ENCODE results near the gene KSR1. TPM values are rescaled to one million over a fixed set of nuclear protein-coding genes. Genes with fewer than 3 reads are reported as not detected.

Gene KSR1
- total RNA-seq, 1 donor from 2014 or later, result 60.6 TPM

- Mint-ChIP-seq H3K9me3 (ENCODE audit: low read depth) (no peaks in the 10 kb centered on the region), H3K27ac (ENCODE audit: unreplicated experiment) (no peak overlapping the region), H3K27me3 (ENCODE audit: low read depth) (no peaks in the 10 kb centered on the region), H3K36me3 (ENCODE audit: low read depth) (peaks cover 32% of the 10 kb centered on the region), H3K4me3 (ENCODE audit: unreplicated experiment) (no peak overlapping the region), H3K4me1 (ENCODE audit: low read depth) (no peaks in the 10 kb centered on the region)
- peak; percentile 74 for TF ChIP-seq CTCF (IDR thresholded peaks at IDR 0.05)
- DNase-seq (ENCODE audit: low spot score), result peak; percentile 60
These were observed 153.5 kb downstream of the KSR1 start for GRCh38 chr17:27609611-27610303.

GRCh38 chr17:27610304-27610677 is 154.0 kb downstream of the KSR1 start:
- Mint-ChIP-seq H3K27ac (ENCODE audit: unreplicated experiment) (no peak overlapping the region), H3K4me1 (ENCODE audit: low read depth) (no peaks in the 10 kb centered on the region), H3K9me3 (ENCODE audit: low read depth) (no peaks in the 10 kb centered on the region), H3K36me3 (ENCODE audit: low read depth) (peaks cover 32% of the 10 kb centered on the region), H3K4me3 (ENCODE audit: unreplicated experiment) (no peak overlapping the region), H3K27me3 (ENCODE audit: low read depth) (no peaks in the 10 kb centered on the region)
- TF ChIP-seq CTCF (IDR thresholded peaks at IDR 0.05), result no peak
- no peak for DNase-seq (ENCODE audit: low spot score)

GRCh38 chr17:27612160-27612770 is 156.0 kb downstream of the KSR1 start:
- Mint-ChIP-seq H3K36me3 (ENCODE audit: low read depth) (peaks cover 27% of the 10 kb centered on the region), H3K27me3 (ENCODE audit: low read depth) (no peaks in the 10 kb centered on the region), H3K4me3 (ENCODE audit: unreplicated experiment) (no peak overlapping the region), H3K9me3 (ENCODE audit: low read depth) (no peaks in the 10 kb centered on the region), H3K27ac (ENCODE audit: unreplicated experiment) (no peak overlapping the region), H3K4me1 (ENCODE audit: low read depth) (no peaks in the 10 kb centered on the region)
- TF ChIP-seq CTCF (IDR thresholded peaks at IDR 0.05), result no peak
- DNase-seq (ENCODE audit: low spot score), result no peak

DNA sequence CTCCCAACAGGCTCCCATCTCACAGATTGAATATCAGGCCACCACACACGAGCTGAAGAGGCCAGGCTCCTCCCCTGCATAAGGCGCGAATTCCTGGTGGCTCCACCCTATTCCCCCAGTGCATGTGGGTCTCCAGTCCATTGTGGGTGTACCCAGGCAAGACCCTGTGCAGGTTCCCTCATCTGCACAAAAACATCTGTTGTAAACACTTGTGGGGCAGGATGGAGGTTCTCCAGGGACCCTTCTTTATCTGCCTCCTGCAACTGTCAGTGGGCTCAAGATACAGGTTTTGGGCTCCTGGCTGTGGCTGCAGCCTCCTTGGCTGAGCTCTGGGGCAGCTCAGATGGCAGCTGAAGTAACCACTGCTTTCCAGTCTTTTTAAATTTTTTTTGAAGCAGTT is 157.2 kb downstream of the KSR1 start:
- Mint-ChIP-seq H3K36me3 (ENCODE audit: low read depth) (peaks cover 34% of the 10 kb centered on the region), H3K4me3 (ENCODE audit: unreplicated experiment) (no peak overlapping the region), H3K4me1 (ENCODE audit: low read depth) (no peaks in the 10 kb centered on the region), H3K9me3 (ENCODE audit: low read depth) (no peaks in the 10 kb centered on the region), H3K27ac (ENCODE audit: unreplicated experiment) (no peak overlapping the region), H3K27me3 (ENCODE audit: low read depth) (no peaks in the 10 kb centered on the region)
- DNase-seq (ENCODE audit: low spot score), result no peak
- TF ChIP-seq CTCF (IDR thresholded peaks at IDR 0.05), result no peak

DNA sequence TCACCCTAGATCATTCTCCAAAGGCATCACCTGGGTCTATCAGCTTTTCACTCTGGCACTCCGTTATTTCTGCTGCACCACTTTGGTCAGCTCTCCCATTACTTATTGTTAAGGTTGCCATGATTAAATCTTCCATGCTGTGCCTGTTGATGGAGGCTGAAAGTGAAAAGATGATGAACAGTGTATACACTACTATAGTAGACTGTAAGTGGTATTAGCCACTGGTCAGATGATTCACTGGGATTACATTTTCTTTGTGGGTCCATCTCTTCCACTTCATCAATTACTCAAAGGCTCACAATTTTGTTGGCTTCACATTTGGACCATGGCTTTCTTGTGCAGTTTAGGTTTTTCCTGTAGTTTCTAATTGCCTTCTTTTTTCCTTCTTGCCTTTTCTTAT is 158.9 kb downstream of the KSR1 start:
- no peaks in the 10 kb centered on the region for H3K9me3 Mint-ChIP-seq (ENCODE audit: low read depth)
- no peak for TF ChIP-seq CTCF (IDR thresholded peaks at IDR 0.05)
- no peaks in the 10 kb centered on the region for H3K4me1 Mint-ChIP-seq (ENCODE audit: low read depth)
- DNase-seq (ENCODE audit: low spot score), result no peak
- H3K4me3 Mint-ChIP-seq (ENCODE audit: unreplicated experiment), result no peak overlapping the region
- peaks cover 26% of the 10 kb centered on the region for H3K36me3 Mint-ChIP-seq (ENCODE audit: low read depth)
- no peak overlapping the region for H3K27ac Mint-ChIP-seq (ENCODE audit: unreplicated experiment)
- no peaks in the 10 kb centered on the region for H3K27me3 Mint-ChIP-seq (ENCODE audit: low read depth)
